Cardiac fibroblast (primary cell): Measurements from ENCODE around the gene MLH3.
A peak's percentile ranks its signal among the peaks of the same experiment; 100 is the strongest.

Source experiments
- DNase-seq, 2 donors: peaks; one replicate each; pipeline versions ENCODE4 v3.0.0 to v3.0.0-alpha.2; 2010; ENCODE audit warnings: low read depth in 2 of 2
- H3K4me3 ChIP-seq, 2 donors: replicated peaks in 1 of 2; 1 replicate in 1 of 2; 2 replicates in 1 of 2; pipeline ENCODE4 v1.5.1; 2011; ENCODE audit warnings: low read depth in 2 of 2, low read length in 2 of 2, mild to moderate bottlenecking in 2 of 2, moderate library complexity in 1 of 2
- TF ChIP-seq, protein P1 (sequence below): IDR thresholded peaks from one replicate; pipeline ENCODE4 v1.5.1; 2011; ENCODE audit warnings: low read depth, mild to moderate bottlenecking, low read length, inconsistent platforms

MLH3 gene

GRCh38 chr14:75050852-75051555 lies at the start of gene MLH3:
Gene MLH3 (minus strand): TSS chr14:75051467. CDS start chr14:75049655, 1,812 bp downstream.
- TF ChIP-seq, protein P1, sequence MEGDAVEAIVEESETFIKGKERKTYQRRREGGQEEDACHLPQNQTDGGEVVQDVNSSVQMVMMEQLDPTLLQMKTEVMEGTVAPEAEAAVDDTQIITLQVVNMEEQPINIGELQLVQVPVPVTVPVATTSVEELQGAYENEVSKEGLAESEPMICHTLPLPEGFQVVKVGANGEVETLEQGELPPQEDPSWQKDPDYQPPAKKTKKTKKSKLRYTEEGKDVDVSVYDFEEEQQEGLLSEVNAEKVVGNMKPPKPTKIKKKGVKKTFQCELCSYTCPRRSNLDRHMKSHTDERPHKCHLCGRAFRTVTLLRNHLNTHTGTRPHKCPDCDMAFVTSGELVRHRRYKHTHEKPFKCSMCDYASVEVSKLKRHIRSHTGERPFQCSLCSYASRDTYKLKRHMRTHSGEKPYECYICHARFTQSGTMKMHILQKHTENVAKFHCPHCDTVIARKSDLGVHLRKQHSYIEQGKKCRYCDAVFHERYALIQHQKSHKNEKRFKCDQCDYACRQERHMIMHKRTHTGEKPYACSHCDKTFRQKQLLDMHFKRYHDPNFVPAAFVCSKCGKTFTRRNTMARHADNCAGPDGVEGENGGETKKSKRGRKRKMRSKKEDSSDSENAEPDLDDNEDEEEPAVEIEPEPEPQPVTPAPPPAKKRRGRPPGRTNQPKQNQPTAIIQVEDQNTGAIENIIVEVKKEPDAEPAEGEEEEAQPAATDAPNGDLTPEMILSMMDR = no peak
- H3K4me3 ChIP-seq = peak within 1 kb of the TSS; percentile 52 to 57
- peak; percentile 83 to 85 for DNase-seq

- no peak for DNase-seq
- TF ChIP-seq, protein P1 = no peak
- H3K4me3 ChIP-seq = no peak overlapping the region
Observed at GRCh38 chr14:75098682-75099081, 47.4 kb upstream of the MLH3 start.

DNA sequence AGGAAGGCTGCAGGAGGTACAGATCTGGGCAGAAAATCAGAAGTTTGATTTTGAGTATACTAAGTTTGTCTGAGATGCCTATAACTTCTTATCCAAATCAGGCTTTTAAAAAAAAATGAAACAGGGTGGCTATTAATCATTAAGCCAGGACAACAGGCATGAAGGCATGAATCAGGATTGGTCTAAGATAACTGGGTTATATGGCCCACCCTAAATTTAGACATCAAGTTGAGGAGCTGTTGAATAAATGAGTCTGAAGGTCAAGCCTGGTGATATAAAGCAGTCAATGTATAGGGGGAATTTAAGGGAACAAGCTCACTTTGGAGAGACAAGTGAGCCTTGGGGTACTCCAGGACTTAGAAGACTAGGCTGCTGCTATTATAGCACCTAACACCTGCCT lies 46.9 kb upstream of the MLH3 start:
- no peak for DNase-seq
- no peak overlapping the region for H3K4me3 ChIP-seq
- TF ChIP-seq, protein P1 = no peak

- TF ChIP-seq, protein P1 = no peak
- DNase-seq = no peak
- H3K4me3 ChIP-seq = no peak overlapping the region
Observed at GRCh38 chr14:75096959-75097358, 45.7 kb upstream of the MLH3 start.

GRCh38 chr14:75095690-75096089 lies 44.4 kb upstream of the MLH3 start:
- H3K4me3 ChIP-seq = no peak overlapping the region
- DNase-seq = no peak
- TF ChIP-seq, protein P1 = no peak

GRCh38 chr14:75094896-75095295 lies 43.6 kb upstream of the MLH3 start:
- TF ChIP-seq, protein P1 = no peak
- peak in 1 of 2 donors; percentile 25 for DNase-seq
- no peak overlapping the region for H3K4me3 ChIP-seq

DNA sequence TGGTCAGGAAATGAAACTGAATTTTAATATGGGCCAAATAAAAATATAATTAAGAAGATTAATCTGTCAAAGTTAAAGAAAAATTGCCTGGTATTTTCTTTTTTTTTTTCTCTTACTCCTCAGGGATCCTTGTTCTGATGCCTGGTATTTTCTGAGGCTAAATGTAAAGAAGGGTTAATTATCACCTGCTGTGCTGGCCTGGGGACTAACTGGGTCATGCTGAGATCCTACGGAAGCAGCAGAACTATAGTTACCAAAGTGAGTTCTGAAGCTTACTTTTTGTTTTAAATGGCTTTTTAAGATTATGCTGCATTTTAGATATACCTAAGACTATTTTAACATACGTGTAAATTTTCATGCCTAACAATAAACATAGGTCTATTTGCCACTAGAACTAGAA lies 41.4 kb upstream of the MLH3 start:
- H3K4me3 ChIP-seq = no peak overlapping the region
- DNase-seq = no peak
- TF ChIP-seq, protein P1 = no peak
